Neutrophil (primary cell): ENCODE data around the gene PSG11.
"Not testable (repeated sequence)": the region's sequence is repeated elsewhere in the genome, so short reads cannot be mapped to it uniquely, and the experiment has no call there.

Experiments used
- H3K27ac ChIP-seq: fragments of 200-600 bp; sonication (generic); 2 replicates; pipeline ENCODE4 v1.5.1; 2016; ENCODE audit warnings: mild to moderate bottlenecking, moderate library complexity
- H3K27me3 ChIP-seq: fragments of 200-600 bp; sonication (generic); 2 replicates; pipeline ENCODE4 v1.6.0; 2016; ENCODE audit warnings: mild to moderate bottlenecking
- H3K36me3 ChIP-seq: fragments of 200-600 bp; sonication (generic); 2 replicates; pipeline ENCODE4 v1.5.1; 2017
- H3K4me1 ChIP-seq, 2 experiments: fragments of 200-600 bp in 1 of 2; sonication (generic) in 1 of 2; 1 replicate in 1 of 2; 2 replicates in 1 of 2; pipeline versions ENCODE4 v1.5.1 to v1.6.1; 2013 to 2016; ENCODE audit warnings: low read depth in 1 of 2, low read length in 1 of 2, mild to moderate bottlenecking in 1 of 2, moderate library complexity in 1 of 2; ENCODE audit not compliant: control insufficient read depth in 1 of 2, insufficient read depth in 1 of 2
- H3K4me3 ChIP-seq, 2 experiments: fragments of 200-600 bp in 1 of 2; sonication (generic) in 1 of 2; 1 replicate in 1 of 2; 2 replicates in 1 of 2; pipeline ENCODE4 v1.5.1; 2013 to 2016; ENCODE audit warnings: low read depth in 1 of 2, low read length in 1 of 2, mild to moderate bottlenecking in 1 of 2, moderate library complexity in 1 of 2
- H3K9me3 ChIP-seq: fragments of 200-600 bp; sonication (generic); 2 replicates; pipeline ENCODE4 v1.5.1; 2016
- TF ChIP-seq, protein P1 (sequence below): fragments of 200-600 bp; sonication (generic); IDR thresholded peaks from 2 replicates; pipeline ENCODE4 v1.5.1; 2016; ENCODE audit warnings: antibody characterized with exemption

Gene PSG11

DNA sequence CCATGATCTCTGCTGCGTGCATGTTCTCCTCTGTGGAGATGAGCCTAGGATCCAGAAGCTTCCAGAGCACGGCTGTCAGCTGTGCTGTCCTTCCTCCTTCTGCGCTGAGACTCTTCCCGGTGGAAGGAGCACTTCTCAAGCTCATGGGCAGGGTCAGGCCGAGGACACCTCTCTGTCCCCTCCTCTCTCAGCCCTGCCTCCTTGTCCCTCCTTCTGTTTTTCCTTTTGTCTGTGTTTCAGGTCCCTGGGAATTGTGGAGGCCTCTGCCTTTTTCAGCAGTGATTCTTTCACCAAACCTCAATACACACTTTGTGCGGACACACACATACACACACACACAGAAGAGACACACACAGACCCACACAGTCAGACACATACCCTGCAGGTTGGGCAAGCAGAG lies at the start of gene PSG11:
TSS of gene PSG11 (minus strand) at position 101 of the 400 bp plus-strand sequence. CDS start at position 4, 97 bp downstream.
- H3K4me3 ChIP-seq, H3K36me3 ChIP-seq, H3K4me1 ChIP-seq, H3K9me3 ChIP-seq, H3K27me3 ChIP-seq, H3K27ac ChIP-seq: not testable (repeated sequence)

DNA sequence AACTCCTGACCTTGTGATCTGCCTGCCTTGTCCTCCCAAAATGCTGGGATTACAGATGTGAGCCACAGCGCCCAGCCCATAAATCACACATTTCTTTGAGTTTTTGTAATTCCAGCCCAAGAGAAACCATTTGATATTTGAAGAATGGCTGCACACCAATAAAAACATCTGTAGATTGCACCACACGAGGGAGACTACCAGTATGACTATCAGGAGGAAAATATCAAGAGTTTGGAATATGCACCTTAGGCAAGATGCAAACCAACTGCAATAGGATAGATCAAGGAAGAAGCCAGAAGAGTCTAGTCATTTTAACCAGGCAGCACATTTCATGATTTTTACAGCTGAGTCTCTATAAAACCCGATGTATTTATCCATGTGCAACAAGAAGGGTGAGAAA lies 36.1 kb upstream of the PSG11 start:
- H3K36me3 ChIP-seq, H3K27me3 ChIP-seq, H3K4me3 ChIP-seq, H3K27ac ChIP-seq, H3K4me1 ChIP-seq, H3K9me3 ChIP-seq: not testable (repeated sequence)

DNA sequence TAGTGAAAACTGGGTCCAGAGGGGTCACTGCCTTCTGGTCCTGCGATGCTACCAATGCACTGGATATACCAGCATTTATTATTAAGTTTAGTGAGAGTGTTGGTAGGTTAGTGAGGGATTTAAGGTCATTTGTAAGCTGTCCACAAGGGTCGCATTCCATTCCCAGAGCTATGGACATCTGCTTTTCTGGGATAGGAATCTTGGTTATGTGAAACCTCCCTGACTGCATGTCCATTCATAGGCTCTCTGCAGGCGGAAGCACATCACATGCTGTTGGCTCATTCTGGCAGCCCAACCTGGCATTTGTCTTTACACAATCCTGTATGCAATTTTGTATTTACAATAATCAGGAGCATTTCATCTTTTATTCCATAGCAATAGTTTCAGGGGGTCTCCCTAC lies 35.1 kb upstream of the PSG11 start:
- not testable (repeated sequence) for H3K27ac ChIP-seq, H3K4me1 ChIP-seq, H3K36me3 ChIP-seq, H3K4me3 ChIP-seq, H3K9me3 ChIP-seq, H3K27me3 ChIP-seq

DNA sequence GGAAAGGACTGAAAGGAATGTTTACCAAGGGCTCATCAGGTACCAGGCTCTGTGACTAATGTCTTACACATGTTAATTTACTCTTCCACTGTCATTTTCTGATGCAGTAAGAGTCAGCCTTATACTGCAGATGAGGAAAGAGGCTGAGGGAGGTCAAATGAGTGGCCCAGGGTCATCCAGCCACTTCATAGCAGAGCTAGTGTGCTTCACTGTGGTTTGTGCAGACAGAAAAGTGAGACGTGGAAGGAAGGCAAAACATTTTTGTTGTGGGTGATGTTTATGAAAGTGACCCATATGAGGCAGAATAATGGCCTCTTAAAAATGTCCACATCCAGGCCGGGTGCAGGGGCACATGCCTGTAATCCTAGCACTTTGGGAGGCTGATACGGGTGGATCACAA lies 34.0 kb upstream of the PSG11 start:
- H3K4me1 ChIP-seq, H3K27ac ChIP-seq, H3K9me3 ChIP-seq, H3K27me3 ChIP-seq, H3K36me3 ChIP-seq, H3K4me3 ChIP-seq: not testable (repeated sequence)

DNA sequence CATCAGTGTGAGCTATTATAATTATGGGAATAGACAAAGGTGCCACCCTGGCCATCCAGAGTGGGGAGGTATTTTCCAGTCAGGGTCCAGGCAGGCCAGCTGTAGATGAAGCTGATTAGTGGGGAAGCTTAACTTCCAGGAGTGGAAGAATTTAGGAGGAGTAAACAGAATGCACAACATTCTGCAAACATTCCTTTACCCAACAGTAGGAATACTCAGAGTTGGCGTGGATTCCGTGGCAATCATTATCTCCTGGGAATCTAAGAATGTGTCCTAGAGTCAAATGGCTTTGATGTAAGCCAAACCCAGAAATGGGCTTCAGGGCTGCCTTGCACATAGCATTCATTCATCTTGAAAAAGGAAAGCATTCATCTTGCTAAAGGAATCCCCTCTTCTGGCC lies 33.2 kb upstream of the PSG11 start:
- not testable (repeated sequence) for H3K27ac ChIP-seq, H3K36me3 ChIP-seq, H3K27me3 ChIP-seq, H3K9me3 ChIP-seq, H3K4me3 ChIP-seq, H3K4me1 ChIP-seq

DNA sequence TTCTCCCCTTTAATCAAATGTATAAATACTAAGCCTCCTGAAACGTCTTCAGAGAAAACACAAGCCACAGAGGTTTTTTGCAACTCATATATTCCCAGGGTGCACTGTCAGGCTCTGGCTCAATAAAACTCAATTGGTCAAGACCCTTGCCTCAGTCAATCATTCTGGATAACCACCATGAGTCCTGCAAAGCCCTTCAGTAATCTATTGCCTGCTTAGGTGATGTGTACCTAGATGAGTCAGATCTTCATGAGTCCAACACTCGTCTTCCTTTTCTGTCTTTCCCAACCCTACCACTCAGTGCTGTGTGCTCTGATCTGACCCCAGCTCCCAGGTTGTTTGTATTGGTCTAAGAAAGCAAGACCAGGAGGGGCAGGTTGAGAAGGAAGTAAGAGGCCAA lies 32.2 kb upstream of the PSG11 start:
- H3K36me3 ChIP-seq, H3K27ac ChIP-seq, H3K9me3 ChIP-seq, H3K4me1 ChIP-seq, H3K4me3 ChIP-seq, H3K27me3 ChIP-seq: not testable (repeated sequence)

DNA sequence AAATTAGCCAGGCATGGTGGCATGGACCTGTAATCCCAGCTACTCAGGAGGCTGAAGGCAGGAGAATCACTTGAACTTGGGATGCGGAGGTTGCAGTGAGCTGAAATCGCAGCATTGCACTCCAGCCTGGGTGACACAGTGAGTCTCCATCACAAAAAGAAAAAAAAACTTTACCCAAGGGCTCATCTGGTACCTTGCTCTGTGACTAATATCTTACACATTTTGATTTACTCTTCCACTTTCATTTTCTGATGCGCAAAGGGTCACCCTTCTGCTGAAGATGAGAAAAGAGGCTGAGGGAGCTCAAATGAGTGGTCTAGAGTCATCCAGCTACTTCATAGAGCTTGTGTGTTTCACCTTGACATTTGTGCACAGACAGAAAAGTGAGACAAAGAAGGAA lies 21.7 kb upstream of the PSG11 start:
- not testable (repeated sequence) for H3K9me3 ChIP-seq, H3K27ac ChIP-seq, H3K27me3 ChIP-seq, H3K36me3 ChIP-seq, H3K4me3 ChIP-seq, H3K4me1 ChIP-seq

DNA sequence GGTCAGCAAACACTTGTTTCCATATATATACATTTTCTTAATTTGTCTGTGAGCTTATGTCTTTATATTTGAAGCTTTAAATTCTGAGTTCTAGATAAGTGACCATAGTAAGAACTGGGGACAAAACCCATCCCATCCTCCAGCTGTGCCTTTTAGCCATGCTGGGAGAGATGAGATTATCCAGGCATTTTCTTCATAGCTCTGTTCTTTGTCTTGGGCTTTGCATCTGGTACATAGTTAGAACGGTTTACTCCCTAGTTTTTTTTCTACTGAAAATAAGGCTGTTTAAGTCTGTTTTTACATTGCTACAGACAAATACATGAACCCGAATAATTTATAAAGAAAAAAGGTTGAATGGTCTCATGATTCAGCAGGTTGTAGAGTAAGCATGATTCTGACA lies 20.3 kb upstream of the PSG11 start:
- not testable (repeated sequence) for H3K4me3 ChIP-seq, H3K4me1 ChIP-seq, H3K27me3 ChIP-seq, H3K9me3 ChIP-seq, H3K27ac ChIP-seq, H3K36me3 ChIP-seq

DNA sequence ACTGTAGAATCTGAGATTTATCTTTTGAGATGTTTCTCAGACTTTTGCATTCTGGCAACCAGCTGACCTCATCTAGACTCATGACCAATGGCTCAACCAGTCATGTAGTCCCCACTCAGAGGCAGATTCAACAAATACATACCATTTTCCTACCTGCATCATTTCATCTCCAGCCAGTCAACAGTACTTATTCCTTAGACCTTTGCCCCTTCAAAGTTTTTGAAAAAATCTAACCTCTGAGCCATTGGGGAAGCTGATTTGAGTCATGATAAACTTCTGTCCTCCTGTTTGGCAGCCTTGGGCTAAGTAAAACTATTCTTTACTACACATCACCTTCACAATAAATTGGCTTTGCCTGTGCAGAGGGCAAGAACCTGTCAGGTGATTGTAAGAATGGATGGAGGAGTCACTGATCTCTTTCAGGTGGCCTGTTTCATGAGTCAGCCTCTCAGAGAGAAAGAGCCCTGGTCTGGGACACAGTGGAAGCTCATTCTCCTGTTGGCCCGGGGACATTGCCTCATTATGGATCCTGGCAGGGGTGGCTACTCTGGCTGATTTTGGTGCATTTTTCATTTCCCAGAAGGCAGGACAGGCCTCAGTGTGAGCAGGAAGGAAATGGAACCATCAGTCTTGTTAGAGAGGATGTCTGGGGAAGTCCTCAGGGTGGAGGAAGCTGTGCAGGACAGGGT lies 17.4 kb upstream of the PSG11 start:
- not testable (repeated sequence) for H3K9me3 ChIP-seq, H3K27ac ChIP-seq, H3K36me3 ChIP-seq, H3K4me1 ChIP-seq, H3K4me3 ChIP-seq, H3K27me3 ChIP-seq

DNA sequence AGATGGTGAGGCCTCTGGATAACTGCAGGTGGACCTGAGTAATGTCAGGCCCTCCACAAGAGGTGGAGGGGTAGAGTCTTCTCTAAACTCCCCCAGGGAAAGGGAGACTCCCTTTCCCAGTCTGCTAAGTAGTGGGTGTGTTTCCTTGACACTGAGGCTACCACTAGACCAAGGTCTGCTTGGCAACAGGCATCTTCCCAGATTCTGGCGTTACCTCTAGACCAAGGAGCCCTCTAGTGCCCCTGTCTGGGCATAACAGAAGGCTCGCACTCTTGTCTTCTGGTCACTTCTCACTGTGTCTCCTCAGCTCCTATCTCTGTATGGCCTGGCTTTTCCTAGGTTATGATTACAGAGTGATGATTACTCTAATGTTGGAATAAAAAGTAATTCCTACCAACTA lies 5.4 kb upstream of the PSG11 start:
- H3K9me3 ChIP-seq, H3K27me3 ChIP-seq, H3K4me1 ChIP-seq, H3K27ac ChIP-seq, H3K4me3 ChIP-seq, H3K36me3 ChIP-seq: not testable (repeated sequence)

DNA sequence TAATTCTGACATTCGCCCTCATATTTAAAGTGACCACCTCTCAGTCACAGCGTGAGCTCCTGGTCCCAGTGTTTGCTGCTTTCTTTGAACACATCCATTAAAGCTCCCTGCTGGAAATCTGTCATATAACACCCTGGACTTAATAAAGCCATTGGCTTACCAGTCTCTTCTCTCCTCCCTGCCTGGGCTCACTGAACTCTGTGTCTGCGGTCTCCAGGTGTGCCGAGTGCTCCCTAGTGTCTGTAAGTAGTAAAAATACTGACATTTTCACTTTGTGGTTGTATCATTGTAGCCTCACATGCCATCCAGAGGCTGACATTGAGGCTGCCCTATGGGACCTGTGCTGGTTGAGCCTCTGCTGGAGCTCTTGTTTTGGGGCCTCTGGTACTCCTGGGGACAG lies 2.6 kb upstream of the PSG11 start:
- no peak overlapping the region for H3K4me3 ChIP-seq
- H3K27me3 ChIP-seq = no peaks in the 10 kb centered on the region
- TF ChIP-seq, protein P1, sequence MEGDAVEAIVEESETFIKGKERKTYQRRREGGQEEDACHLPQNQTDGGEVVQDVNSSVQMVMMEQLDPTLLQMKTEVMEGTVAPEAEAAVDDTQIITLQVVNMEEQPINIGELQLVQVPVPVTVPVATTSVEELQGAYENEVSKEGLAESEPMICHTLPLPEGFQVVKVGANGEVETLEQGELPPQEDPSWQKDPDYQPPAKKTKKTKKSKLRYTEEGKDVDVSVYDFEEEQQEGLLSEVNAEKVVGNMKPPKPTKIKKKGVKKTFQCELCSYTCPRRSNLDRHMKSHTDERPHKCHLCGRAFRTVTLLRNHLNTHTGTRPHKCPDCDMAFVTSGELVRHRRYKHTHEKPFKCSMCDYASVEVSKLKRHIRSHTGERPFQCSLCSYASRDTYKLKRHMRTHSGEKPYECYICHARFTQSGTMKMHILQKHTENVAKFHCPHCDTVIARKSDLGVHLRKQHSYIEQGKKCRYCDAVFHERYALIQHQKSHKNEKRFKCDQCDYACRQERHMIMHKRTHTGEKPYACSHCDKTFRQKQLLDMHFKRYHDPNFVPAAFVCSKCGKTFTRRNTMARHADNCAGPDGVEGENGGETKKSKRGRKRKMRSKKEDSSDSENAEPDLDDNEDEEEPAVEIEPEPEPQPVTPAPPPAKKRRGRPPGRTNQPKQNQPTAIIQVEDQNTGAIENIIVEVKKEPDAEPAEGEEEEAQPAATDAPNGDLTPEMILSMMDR = no peak
- no peak overlapping the region for H3K27ac ChIP-seq
- H3K4me1 ChIP-seq = no peaks in the 10 kb centered on the region
- no peaks in the 10 kb centered on the region for H3K9me3 ChIP-seq
- H3K36me3 ChIP-seq = no peaks in the 10 kb centered on the region

DNA sequence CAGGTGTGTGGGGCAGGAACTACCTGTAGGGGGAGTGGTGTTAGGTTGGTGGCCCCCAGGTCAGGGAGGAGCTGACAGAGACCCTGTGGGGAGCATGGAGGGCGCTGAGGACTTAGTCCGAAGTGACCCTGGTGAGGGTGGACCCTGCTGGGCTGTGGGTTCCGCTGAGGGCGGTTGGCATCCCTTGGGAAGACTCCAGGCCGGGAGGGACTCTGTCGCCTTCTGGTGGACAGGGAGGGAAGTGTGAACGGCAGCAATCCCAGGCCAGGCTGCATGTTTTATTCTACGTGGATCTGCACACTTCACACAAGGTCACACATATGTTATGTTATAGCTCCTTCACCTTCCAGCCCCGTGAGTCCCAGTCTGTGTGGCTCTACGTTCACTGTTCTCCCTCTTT lies 1.7 kb upstream of the PSG11 start:
- H3K4me3 ChIP-seq, H3K9me3 ChIP-seq, H3K27ac ChIP-seq, H3K4me1 ChIP-seq, H3K36me3 ChIP-seq, H3K27me3 ChIP-seq: not testable (repeated sequence)

DNA sequence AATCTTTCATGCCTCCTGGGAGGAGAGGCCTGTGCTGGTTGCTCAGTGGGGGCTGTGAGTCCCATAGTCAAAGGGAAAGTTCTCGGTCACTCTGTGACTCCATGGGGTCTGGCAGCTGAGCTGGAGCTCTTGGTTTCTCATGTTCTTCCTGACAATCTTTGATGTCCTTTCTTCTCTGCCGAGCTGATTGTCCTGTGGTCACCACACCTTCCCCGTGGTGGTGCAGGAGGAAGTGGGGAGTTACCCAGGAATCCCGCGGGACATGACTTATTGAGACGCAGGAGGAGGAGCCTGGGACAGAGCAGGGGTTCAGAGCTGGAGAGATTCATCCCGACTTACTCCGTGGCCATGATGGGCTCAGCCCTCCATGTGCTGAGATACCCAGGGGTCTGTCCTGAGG lies 792 bp upstream of the PSG11 start:
- H3K27ac ChIP-seq, H3K36me3 ChIP-seq, H3K9me3 ChIP-seq, H3K4me1 ChIP-seq, H3K4me3 ChIP-seq, H3K27me3 ChIP-seq: not testable (repeated sequence)

DNA sequence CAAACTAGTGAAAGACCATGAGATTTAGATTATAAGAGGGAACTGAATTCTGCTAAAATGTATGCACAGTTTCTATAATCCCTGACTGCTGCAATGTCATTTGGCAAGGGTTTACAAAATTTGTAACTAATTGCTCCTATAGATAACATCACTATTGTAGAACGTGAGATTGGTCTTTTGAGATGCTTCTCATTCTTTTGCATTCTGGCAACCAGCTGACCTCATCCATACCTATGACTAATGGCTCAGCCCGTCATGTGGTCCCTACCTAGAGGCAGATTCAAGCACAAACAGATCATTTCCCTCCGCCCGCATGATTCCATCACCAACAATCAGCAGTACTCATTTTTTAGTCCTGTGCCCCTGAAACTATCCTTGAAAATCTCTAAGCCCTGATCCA lies 4.2 kb downstream of the PSG11 start:
- H3K27ac ChIP-seq, H3K4me3 ChIP-seq, H3K9me3 ChIP-seq, H3K27me3 ChIP-seq, H3K4me1 ChIP-seq, H3K36me3 ChIP-seq: not testable (repeated sequence)
